ENCODE results near the gene CDHR5. TPM values are rescaled to one million over a fixed set of nuclear protein-coding genes. Genes with fewer than 3 reads are reported as not detected.

CDHR5 gene
- total RNA-seq, 1 donor from 2014 or later, result not detected

- no peaks in the 10 kb centered on the region for H3K9me3 ChIP-seq
- intact Hi-C loops (cut with DNase I), result no loop called here
- TF ChIP-seq POLR2AphosphoS5 (IDR thresholded peaks at IDR 0.05; ENCODE audit: insufficient read depth in 1 of 2, low read depth in 1 of 2), result no peak
- TF ChIP-seq, protein P1, sequence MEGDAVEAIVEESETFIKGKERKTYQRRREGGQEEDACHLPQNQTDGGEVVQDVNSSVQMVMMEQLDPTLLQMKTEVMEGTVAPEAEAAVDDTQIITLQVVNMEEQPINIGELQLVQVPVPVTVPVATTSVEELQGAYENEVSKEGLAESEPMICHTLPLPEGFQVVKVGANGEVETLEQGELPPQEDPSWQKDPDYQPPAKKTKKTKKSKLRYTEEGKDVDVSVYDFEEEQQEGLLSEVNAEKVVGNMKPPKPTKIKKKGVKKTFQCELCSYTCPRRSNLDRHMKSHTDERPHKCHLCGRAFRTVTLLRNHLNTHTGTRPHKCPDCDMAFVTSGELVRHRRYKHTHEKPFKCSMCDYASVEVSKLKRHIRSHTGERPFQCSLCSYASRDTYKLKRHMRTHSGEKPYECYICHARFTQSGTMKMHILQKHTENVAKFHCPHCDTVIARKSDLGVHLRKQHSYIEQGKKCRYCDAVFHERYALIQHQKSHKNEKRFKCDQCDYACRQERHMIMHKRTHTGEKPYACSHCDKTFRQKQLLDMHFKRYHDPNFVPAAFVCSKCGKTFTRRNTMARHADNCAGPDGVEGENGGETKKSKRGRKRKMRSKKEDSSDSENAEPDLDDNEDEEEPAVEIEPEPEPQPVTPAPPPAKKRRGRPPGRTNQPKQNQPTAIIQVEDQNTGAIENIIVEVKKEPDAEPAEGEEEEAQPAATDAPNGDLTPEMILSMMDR (IDR thresholded peaks at IDR 0.05), result no peak
- TF ChIP-seq POLR2A (IDR thresholded peaks at IDR 0.05), result no peak
- H3K4me3 ChIP-seq, result no peak overlapping the region
- DNase-seq (ENCODE audit: extremely low spot score in 2 of 2), result no peak
- no peaks in the 10 kb centered on the region for H3K36me3 ChIP-seq
- no peak overlapping the region for H3K27ac ChIP-seq
- no peaks in the 10 kb centered on the region for H3K27me3 ChIP-seq
- peaks cover 35% of the 10 kb centered on the region for H3K4me1 ChIP-seq
These were observed 53.0 kb downstream of the CDHR5 start for GRCh38 chr11:571802-572185.

GRCh38 chr11:569158-569885 is 55.4 kb downstream of the CDHR5 start:
- H3K36me3 ChIP-seq, result no peaks in the 10 kb centered on the region
- intact Hi-C loops (cut with DNase I), result no loop called here

GRCh38 chr11:568306-569157 is 56.2 kb downstream of the CDHR5 start:
- Histone ChIP-seq H3K36me3 (no peaks in the 10 kb centered on the region), H3K27me3 (no peaks in the 10 kb centered on the region), H3K9me3 (no peaks in the 10 kb centered on the region), H3K4me1 (peaks cover 25% of the 10 kb centered on the region), H3K27ac (peak overlapping the region; percentile 81), H3K4me3 (peak overlapping the region; percentile 53 to 84)
- peak in 1 of 2 donors; percentile 23 for TF ChIP-seq POLR2A (IDR thresholded peaks at IDR 0.05)
- TF ChIP-seq, protein P1 (IDR thresholded peaks at IDR 0.05), result no peak
- intact Hi-C loops (cut with DNase I), result no loop called here
- DNase-seq (ENCODE audit: extremely low spot score in 2 of 2), result no peak

More at GRCh38 chr11:569158-569885, 55.4 kb downstream of the CDHR5 start:
- DNase-seq (ENCODE audit: extremely low spot score in 2 of 2), result no peak
- Histone ChIP-seq H3K9me3 (no peaks in the 10 kb centered on the region), H3K4me1 (peaks cover 30% of the 10 kb centered on the region), H3K4me3 (peak overlapping the region; percentile 53 to 84), H3K27ac (peak overlapping the region; percentile 81), H3K27me3 (no peaks in the 10 kb centered on the region)
- TF ChIP-seq POLR2A (IDR thresholded peaks at IDR 0.05) (no peak), POLR2AphosphoS5 (IDR thresholded peaks at IDR 0.05; ENCODE audit: insufficient read depth in 1 of 2, low read depth in 1 of 2) (no peak)
- TF ChIP-seq, protein P1 (IDR thresholded peaks at IDR 0.05), result no peak

- peak overlapping the region; percentile 53 to 84 for H3K4me3 ChIP-seq
- intact Hi-C loops (cut with DNase I), result no loop called here
- no peak for DNase-seq (ENCODE audit: extremely low spot score in 2 of 2)
- peak overlapping the region; percentile 81 for H3K27ac ChIP-seq
- TF ChIP-seq, protein P1 (IDR thresholded peaks at IDR 0.05), result no peak
- peak in 1 of 2 donors; percentile 23 for TF ChIP-seq POLR2AphosphoS5 (IDR thresholded peaks at IDR 0.05; ENCODE audit: insufficient read depth in 1 of 2, low read depth in 1 of 2)
- H3K27me3 ChIP-seq, result no peaks in the 10 kb centered on the region
- peaks cover 25% of the 10 kb centered on the region for H3K4me1 ChIP-seq
- H3K9me3 ChIP-seq, result no peaks in the 10 kb centered on the region
- no peaks in the 10 kb centered on the region for H3K36me3 ChIP-seq
These were observed 57.0 kb downstream of the CDHR5 start for GRCh38 chr11:567629-568292.

All from vagina (tissue), 2 donors.